Skeletal muscle satellite cell (primary cell): ENCODE measurements around the gene TRIM47.

ENCODE experiments used
- H3K27me3 ChIP-seq: 2 replicates; pipeline ENCODE4 v1.7.0; 2013; ENCODE audit warnings: low read length; ENCODE audit not compliant: control insufficient read depth, insufficient read depth
- H3K36me3 ChIP-seq: 2 replicates; pipeline ENCODE4 v1.7.0; 2013; ENCODE audit warnings: mild to moderate bottlenecking, control low read depth, low read length; ENCODE audit not compliant: insufficient read depth
- H3K4me1 ChIP-seq: 2 replicates; pipeline ENCODE4 v1.7.0; 2013; ENCODE audit warnings: low read length; ENCODE audit not compliant: control insufficient read depth, insufficient read depth
- H3K4me2 ChIP-seq: 2 replicates; pipeline ENCODE4 v1.7.0; 2013; ENCODE audit warnings: mild to moderate bottlenecking, low read length
- H3K4me3 ChIP-seq: 2 replicates; pipeline ENCODE4 v1.7.0; 2013; ENCODE audit warnings: low read length
- H3K9ac ChIP-seq: 2 replicates; pipeline ENCODE4 v1.7.0; 2013; ENCODE audit warnings: mild to moderate bottlenecking, low read depth, low read length, moderate library complexity
- H3K9me3 ChIP-seq: replicated peaks from 2 replicates; pipeline ENCODE4 v1.7.0; 2013; ENCODE audit warnings: mild to moderate bottlenecking, control low read depth, low read length

TRIM47 gene

GRCh38 chr17:75881678-75882454 lies 3.5 kb upstream of the TRIM47 start:
- Histone ChIP-seq H3K9ac (no peak overlapping the region), H3K27me3 (peaks cover 2% of the 10 kb centered on the region), H3K9me3 (no peaks in the 10 kb centered on the region), H3K4me2 (no peak overlapping the region), H3K36me3 (no peaks in the 10 kb centered on the region), H3K4me3 (no peak overlapping the region), H3K4me1 (peaks cover 18% of the 10 kb centered on the region)

DNA sequence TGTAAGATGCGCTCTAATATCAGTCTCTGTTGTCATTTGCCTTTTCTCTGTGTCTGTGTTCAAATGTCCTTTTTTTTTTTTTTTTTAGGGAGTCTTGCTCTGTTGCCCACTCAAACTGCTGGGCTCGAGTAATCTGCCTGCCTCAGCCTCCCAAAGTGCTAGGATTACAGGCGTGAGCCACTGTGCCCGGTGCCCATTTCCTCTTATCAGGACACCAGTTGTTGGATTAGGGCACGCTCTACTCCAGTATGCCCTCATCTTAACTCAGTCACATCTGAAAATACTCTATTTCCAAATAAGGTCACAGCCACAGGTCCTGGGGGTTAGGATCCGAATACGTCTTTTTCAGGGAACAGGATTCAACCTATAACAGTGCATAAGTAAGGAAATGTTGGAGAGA lies 1.9 kb upstream of the TRIM47 start:
- Histone ChIP-seq H3K4me2 (no peak overlapping the region), H3K27me3 (peaks cover 2% of the 10 kb centered on the region), H3K4me1 (peaks cover 34% of the 10 kb centered on the region), H3K9ac (no peak overlapping the region), H3K36me3 (no peaks in the 10 kb centered on the region), H3K9me3 (no peaks in the 10 kb centered on the region), H3K4me3 (no peak overlapping the region)

DNA sequence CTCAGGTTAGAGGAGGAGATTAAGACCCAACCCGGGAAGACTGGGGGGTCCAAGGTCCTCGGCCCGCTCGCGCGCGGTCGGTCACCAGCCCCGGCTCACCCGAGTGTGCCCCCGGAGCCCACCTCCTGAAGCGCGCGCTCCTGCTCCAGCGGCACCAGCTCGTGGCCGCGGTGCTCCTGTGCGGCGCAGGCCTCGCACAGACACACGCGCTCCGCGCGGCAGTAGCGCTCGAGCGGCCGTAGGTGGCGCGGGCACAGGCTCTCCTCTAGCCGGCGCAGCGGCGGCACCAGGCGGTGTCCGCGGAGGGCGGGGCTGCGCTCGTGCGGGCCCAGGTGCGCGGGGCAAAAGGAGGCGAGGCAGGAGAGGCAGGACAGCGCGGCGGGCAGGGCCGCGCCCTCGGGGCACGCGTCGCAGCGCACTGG lies 618 bp downstream of the TRIM47 start:
- Histone ChIP-seq H3K4me1 (peaks cover 47% of the 10 kb centered on the region), H3K4me3 (peak overlapping the region; percentile 68), H3K36me3 (no peaks in the 10 kb centered on the region)

DNA sequence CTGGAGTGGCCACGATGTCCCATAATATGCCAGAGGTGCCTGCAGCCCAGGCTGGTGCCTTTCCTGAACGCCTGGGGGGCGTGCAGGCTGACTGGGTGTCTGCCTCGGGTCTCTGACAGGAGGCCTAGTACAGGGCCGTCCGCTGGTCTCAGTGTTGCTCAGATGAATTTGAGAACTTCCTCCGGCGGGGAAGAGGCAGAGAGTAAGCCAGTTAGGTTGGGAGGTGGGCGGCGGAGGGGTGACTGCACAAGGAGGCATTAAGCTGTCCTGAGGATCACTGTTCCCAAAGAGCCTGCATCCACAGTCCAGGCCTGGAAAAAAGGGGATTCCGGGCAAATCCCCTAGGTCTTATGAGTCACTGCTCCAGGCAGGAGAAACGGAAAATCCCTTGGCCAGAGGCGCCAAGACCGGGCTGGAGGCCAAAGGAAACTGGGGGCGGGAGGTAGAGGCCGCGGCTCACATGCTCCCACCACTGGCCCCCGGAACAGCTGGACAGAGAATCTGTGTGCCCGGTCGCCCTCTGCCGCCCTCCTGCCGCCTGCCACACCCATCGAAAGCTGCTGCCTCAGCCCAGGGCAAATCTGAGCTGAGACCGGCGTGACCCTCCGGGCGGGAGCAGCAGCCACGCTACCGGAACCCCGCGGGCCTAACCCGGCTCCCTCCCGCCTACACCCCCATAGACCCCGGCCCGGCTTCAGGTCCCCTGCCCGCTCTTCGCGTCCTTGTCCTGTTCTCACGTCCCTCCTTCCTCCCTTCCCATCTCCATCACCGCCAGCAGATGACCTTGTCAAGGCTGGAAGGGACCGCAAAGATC lies 1.2 kb downstream of the TRIM47 start:
- Histone ChIP-seq H3K4me1 (peaks cover 52% of the 10 kb centered on the region), H3K4me3 (peak overlapping the region; percentile 68), H3K36me3 (no peaks in the 10 kb centered on the region), H3K9me3 (no peaks in the 10 kb centered on the region), H3K9ac (peak overlapping the region; percentile 77), H3K4me2 (peak overlapping the region; percentile 84), H3K27me3 (peaks cover 2% of the 10 kb centered on the region)

More for the DNA sequence above, 618 bp downstream of the TRIM47 start:
- peak overlapping the region; percentile 77 for H3K9ac ChIP-seq
- H3K27me3 ChIP-seq = peaks cover 2% of the 10 kb centered on the region
- H3K4me2 ChIP-seq = peak overlapping the region; percentile 84
- H3K9me3 ChIP-seq = no peaks in the 10 kb centered on the region

GRCh38 chr17:75876190-75876937 lies 2.0 kb downstream of the TRIM47 start:
- Histone ChIP-seq H3K9ac (peak overlapping the region; percentile 67), H3K4me2 (peak overlapping the region; percentile 84), H3K4me3 (peak overlapping the region; percentile 68), H3K4me1 (peaks cover 52% of the 10 kb centered on the region), H3K36me3 (no peaks in the 10 kb centered on the region), H3K27me3 (peaks cover 2% of the 10 kb centered on the region), H3K9me3 (no peaks in the 10 kb centered on the region)

DNA sequence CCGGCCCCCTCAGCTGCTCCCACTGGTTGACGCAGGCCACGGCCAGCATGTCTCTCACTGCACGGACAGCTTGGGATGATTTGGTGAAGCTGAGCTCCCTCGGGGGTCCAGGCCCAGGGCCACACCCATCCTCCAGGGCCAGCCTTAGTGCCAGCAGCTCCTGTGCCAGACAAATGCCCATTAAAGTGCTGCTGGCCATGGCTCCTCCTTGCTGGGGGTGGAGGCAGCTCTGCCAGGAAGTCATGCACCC lies 2.5 kb downstream of the TRIM47 start:
- Histone ChIP-seq H3K9me3 (no peaks in the 10 kb centered on the region), H3K36me3 (no peaks in the 10 kb centered on the region), H3K4me2 (peak overlapping the region; percentile 84), H3K9ac (peak overlapping the region; percentile 44), H3K27me3 (peaks cover 2% of the 10 kb centered on the region), H3K4me1 (peaks cover 52% of the 10 kb centered on the region), H3K4me3 (no peak overlapping the region)

- Histone ChIP-seq H3K36me3 (no peaks in the 10 kb centered on the region), H3K4me1 (peaks cover 52% of the 10 kb centered on the region), H3K9me3 (no peaks in the 10 kb centered on the region), H3K27me3 (peaks cover 2% of the 10 kb centered on the region), H3K4me2 (peak overlapping the region; percentile 84), H3K9ac (peak overlapping the region; percentile 44), H3K4me3 (no peak overlapping the region)
Observed at GRCh38 chr17:75875182-75875939, 3.0 kb downstream of the TRIM47 start.

DNA sequence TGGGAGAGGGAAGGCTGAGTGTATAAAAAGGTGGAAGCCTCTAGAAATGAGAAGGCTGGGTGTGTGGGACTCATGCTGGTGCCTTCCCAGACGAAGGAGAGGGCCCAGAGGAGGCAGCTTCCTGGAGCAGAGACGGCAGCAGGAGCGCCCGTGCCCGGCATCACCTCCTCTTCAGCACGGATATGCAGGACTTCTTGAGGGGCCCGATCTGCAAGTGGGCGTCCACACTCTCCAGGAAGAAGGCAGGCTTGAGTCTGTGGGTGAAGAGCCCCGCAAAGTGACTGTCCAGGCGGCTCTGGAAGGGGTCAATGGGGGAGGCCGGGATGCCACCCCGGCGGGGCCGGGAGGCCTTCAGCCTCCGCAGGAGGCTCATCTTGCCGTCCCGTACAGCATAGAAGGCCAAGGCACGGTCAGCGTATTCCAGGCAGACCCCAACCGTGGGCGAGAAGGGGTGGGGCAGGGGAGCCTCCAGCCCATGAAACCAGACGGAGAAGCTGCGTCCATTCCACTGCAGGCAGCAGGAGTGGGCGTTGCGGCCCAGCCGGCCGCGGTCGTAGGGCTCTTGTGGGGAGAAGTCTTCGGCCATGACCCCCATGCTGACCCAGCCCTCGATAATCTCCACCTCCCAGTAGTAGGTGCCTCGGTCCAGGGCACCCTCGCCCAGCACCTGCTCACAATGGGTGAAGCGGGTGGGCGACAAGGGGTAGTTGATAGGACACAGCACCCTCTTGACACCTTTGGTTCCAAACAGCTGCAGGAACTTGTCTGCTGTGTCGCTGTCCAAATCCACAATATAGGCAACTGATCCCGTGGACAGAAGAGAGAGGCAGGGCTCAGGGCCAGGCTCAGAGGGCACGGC lies 3.8 kb downstream of the TRIM47 start:
- H3K9ac ChIP-seq = no peak overlapping the region
- no peaks in the 10 kb centered on the region for H3K27me3 ChIP-seq
- H3K4me3 ChIP-seq = no peak overlapping the region
- H3K9me3 ChIP-seq = no peaks in the 10 kb centered on the region
- H3K4me2 ChIP-seq = no peak overlapping the region
- H3K36me3 ChIP-seq = no peaks in the 10 kb centered on the region
- peaks cover 57% of the 10 kb centered on the region for H3K4me1 ChIP-seq

DNA sequence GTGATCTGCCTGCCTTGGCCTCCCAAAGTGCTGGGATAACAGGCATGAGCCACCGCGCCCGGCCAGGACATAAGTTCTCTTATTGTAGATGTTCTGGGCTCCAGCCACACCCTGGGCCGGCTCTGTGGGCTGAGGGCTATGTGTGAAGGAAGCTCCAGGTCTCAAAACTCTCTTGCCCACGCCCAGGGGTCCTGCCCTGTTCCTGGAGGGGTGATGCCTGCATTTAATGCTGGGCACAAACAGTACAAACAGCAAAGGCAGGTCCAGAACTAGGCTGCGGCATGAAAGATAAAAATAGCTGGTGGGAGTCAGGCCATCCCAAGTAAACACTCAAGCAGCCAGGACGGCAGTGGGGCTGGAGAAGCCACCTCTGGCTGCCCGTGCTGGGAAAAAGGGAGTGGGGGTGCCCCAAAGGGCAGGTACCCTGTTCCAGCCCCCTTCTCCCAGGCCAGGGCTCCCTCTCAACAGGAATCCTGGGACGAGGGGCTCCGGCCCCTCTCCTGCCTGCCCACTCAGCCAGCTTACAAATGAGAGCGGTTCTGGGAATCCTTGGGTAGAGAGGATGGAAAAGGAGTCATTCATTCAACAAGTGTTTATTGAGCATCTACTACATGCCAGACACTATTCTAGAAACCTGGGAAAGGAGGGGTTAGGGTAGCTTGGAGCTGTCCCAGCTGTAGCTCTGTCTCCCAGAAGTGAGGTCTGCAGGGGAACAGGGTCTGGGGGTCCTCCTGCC lies 4.6 kb downstream of the TRIM47 start:
- Histone ChIP-seq H3K4me1 (peaks cover 62% of the 10 kb centered on the region), H3K27me3 (no peaks in the 10 kb centered on the region), H3K9me3 (no peaks in the 10 kb centered on the region), H3K36me3 (no peaks in the 10 kb centered on the region), H3K9ac (no peak overlapping the region), H3K4me2 (no peak overlapping the region), H3K4me3 (no peak overlapping the region)
